ENCODE data around the gene MKX. TPM values are rescaled to one million over a fixed set of nuclear protein-coding genes. Genes with fewer than 3 reads are reported as not detected.

MKX gene
- total and polyA plus RNA-seq, 2 donors, result 6.2 to 7.7 TPM

GRCh38 chr10:27671821-27672220, 73.8 kb downstream of the MKX start:
- Histone ChIP-seq H3K4me1 (ENCODE audit: insufficient read depth) (no peaks in the 10 kb centered on the region), H3K36me3 (ENCODE audit: insufficient read depth) (no peaks in the 10 kb centered on the region), H3K4me3 (ENCODE audit: low read depth, low read length) (no peak overlapping the region), H3K27ac (ENCODE audit: low read depth) (no peak overlapping the region)
- 47% methylated on average over 4 of the region's 4 CpGs for WGBS
- DNase-seq (ENCODE audit: extremely low spot score), result no peak

GRCh38 chr10:27664461-27664860, 81.2 kb downstream of the MKX start:
- DNase-seq (ENCODE audit: extremely low spot score), result no peak
- Histone ChIP-seq H3K4me3 (ENCODE audit: low read depth, low read length) (no peak overlapping the region), H3K27ac (ENCODE audit: low read depth) (no peak overlapping the region), H3K4me1 (ENCODE audit: insufficient read depth) (no peaks in the 10 kb centered on the region), H3K36me3 (ENCODE audit: insufficient read depth) (no peaks in the 10 kb centered on the region)
- 81% methylated on average over 5 of the region's 5 CpGs for WGBS

- no peaks in the 10 kb centered on the region for H3K4me1 ChIP-seq (ENCODE audit: insufficient read depth)
- no peak overlapping the region for H3K4me3 ChIP-seq (ENCODE audit: low read depth, low read length)
- no peak for DNase-seq (ENCODE audit: extremely low spot score)
- H3K27ac ChIP-seq (ENCODE audit: low read depth), result no peak overlapping the region
- H3K36me3 ChIP-seq (ENCODE audit: insufficient read depth), result no peaks in the 10 kb centered on the region
These were observed 82.0 kb downstream of the MKX start for GRCh38 chr10:27663621-27664020.

GRCh38 chr10:27661514-27662286, 83.9 kb downstream of the MKX start:
- H3K27ac ChIP-seq (ENCODE audit: low read depth), result no peak overlapping the region
- WGBS, result 72% methylated on average over 3 of the region's 3 CpGs
- no peaks in the 10 kb centered on the region for H3K36me3 ChIP-seq (ENCODE audit: insufficient read depth)
- DNase-seq (ENCODE audit: extremely low spot score), result no peak
- H3K4me3 ChIP-seq (ENCODE audit: low read depth, low read length), result no peak overlapping the region
- H3K4me1 ChIP-seq (ENCODE audit: insufficient read depth), result no peaks in the 10 kb centered on the region

- WGBS, result 47% methylated on average over 4 of the region's 4 CpGs
- no peaks in the 10 kb centered on the region for H3K36me3 ChIP-seq (ENCODE audit: insufficient read depth)
- no peaks in the 10 kb centered on the region for H3K4me1 ChIP-seq (ENCODE audit: insufficient read depth)
- no peak for DNase-seq (ENCODE audit: extremely low spot score)
- no peak overlapping the region for H3K27ac ChIP-seq (ENCODE audit: low read depth)
- H3K4me3 ChIP-seq (ENCODE audit: low read depth, low read length), result no peak overlapping the region
These were observed 84.9 kb downstream of the MKX start for GRCh38 chr10:27660711-27661110.

GRCh38 chr10:27660268-27660667, 85.4 kb downstream of the MKX start:
- WGBS, result 82% methylated on average over 11 of the region's 11 CpGs
- Histone ChIP-seq H3K27ac (ENCODE audit: low read depth) (no peak overlapping the region), H3K4me1 (ENCODE audit: insufficient read depth) (no peaks in the 10 kb centered on the region), H3K4me3 (ENCODE audit: low read depth, low read length) (no peak overlapping the region), H3K36me3 (ENCODE audit: insufficient read depth) (no peaks in the 10 kb centered on the region)
- no peak for DNase-seq (ENCODE audit: extremely low spot score)

- no peaks in the 10 kb centered on the region for H3K36me3 ChIP-seq (ENCODE audit: insufficient read depth)
- no peak for DNase-seq (ENCODE audit: extremely low spot score)
- 82% methylated on average over 6 of the region's 6 CpGs for WGBS
- no peaks in the 10 kb centered on the region for H3K4me1 ChIP-seq (ENCODE audit: insufficient read depth)
- no peak overlapping the region for H3K27ac ChIP-seq (ENCODE audit: low read depth)
- H3K4me3 ChIP-seq (ENCODE audit: low read depth, low read length), result no peak overlapping the region
These were observed 85.8 kb downstream of the MKX start for GRCh38 chr10:27659786-27660185.

- no peaks in the 10 kb centered on the region for H3K4me1 ChIP-seq (ENCODE audit: insufficient read depth)
- H3K36me3 ChIP-seq (ENCODE audit: insufficient read depth), result no peaks in the 10 kb centered on the region
- no peak overlapping the region for H3K4me3 ChIP-seq (ENCODE audit: low read depth, low read length)
- WGBS, result 93% methylated on average over 7 of the region's 7 CpGs
- H3K27ac ChIP-seq (ENCODE audit: low read depth), result no peak overlapping the region
- no peak for DNase-seq (ENCODE audit: extremely low spot score)
These were observed 86.8 kb downstream of the MKX start for GRCh38 chr10:27658788-27659187.

- DNase-seq (ENCODE audit: extremely low spot score), result no peak
- Histone ChIP-seq H3K36me3 (ENCODE audit: insufficient read depth) (no peaks in the 10 kb centered on the region), H3K4me3 (ENCODE audit: low read depth, low read length) (no peak overlapping the region), H3K4me1 (ENCODE audit: insufficient read depth) (no peaks in the 10 kb centered on the region), H3K27ac (ENCODE audit: low read depth) (no peak overlapping the region)
- WGBS, result 89% methylated on average over 4 of the region's 4 CpGs
These were observed 90.3 kb downstream of the MKX start for GRCh38 chr10:27655296-27655695.

- Histone ChIP-seq H3K4me1 (ENCODE audit: insufficient read depth) (no peaks in the 10 kb centered on the region), H3K27ac (ENCODE audit: low read depth) (no peak overlapping the region), H3K4me3 (ENCODE audit: low read depth, low read length) (no peak overlapping the region), H3K36me3 (ENCODE audit: insufficient read depth) (no peaks in the 10 kb centered on the region)
- WGBS, result 85% methylated on average over 6 of the region's 6 CpGs
- no peak for DNase-seq (ENCODE audit: extremely low spot score)
These were observed 91.3 kb downstream of the MKX start for GRCh38 chr10:27654284-27654683.

- no peak for DNase-seq (ENCODE audit: extremely low spot score)
- 57% methylated on average over 4 of the region's 4 CpGs for WGBS
- no peak overlapping the region for H3K4me3 ChIP-seq (ENCODE audit: low read depth, low read length)
- no peaks in the 10 kb centered on the region for H3K36me3 ChIP-seq (ENCODE audit: insufficient read depth)
- no peaks in the 10 kb centered on the region for H3K4me1 ChIP-seq (ENCODE audit: insufficient read depth)
- no peak overlapping the region for H3K27ac ChIP-seq (ENCODE audit: low read depth)
These were observed 98.9 kb downstream of the MKX start for GRCh38 chr10:27646604-27647175.

- 80% methylated on average over 4 of the region's 4 CpGs for WGBS
These were observed 99.4 kb downstream of the MKX start for GRCh38 chr10:27646194-27646593.

GRCh38 chr10:27644307-27644939, 101.2 kb downstream of the MKX start:
- no peaks in the 10 kb centered on the region for H3K36me3 ChIP-seq (ENCODE audit: insufficient read depth)
- H3K4me3 ChIP-seq (ENCODE audit: low read depth, low read length), result no peak overlapping the region
- no peak for DNase-seq (ENCODE audit: extremely low spot score)
- H3K27ac ChIP-seq (ENCODE audit: low read depth), result no peak overlapping the region
- no peaks in the 10 kb centered on the region for H3K4me1 ChIP-seq (ENCODE audit: insufficient read depth)
- 78% methylated on average over 5 of the region's 5 CpGs for WGBS

More at GRCh38 chr10:27646194-27646593, 99.4 kb downstream of the MKX start:
- no peak for DNase-seq (ENCODE audit: extremely low spot score)
- Histone ChIP-seq H3K4me1 (ENCODE audit: insufficient read depth) (no peaks in the 10 kb centered on the region), H3K36me3 (ENCODE audit: insufficient read depth) (no peaks in the 10 kb centered on the region), H3K27ac (ENCODE audit: low read depth) (no peak overlapping the region), H3K4me3 (ENCODE audit: low read depth, low read length) (no peak overlapping the region)

- 53% methylated on average over 2 of the region's 2 CpGs for WGBS
- DNase-seq (ENCODE audit: extremely low spot score), result no peak
- H3K4me3 ChIP-seq (ENCODE audit: low read depth, low read length), result no peak overlapping the region
- no peak overlapping the region for H3K27ac ChIP-seq (ENCODE audit: low read depth)
- no peaks in the 10 kb centered on the region for H3K36me3 ChIP-seq (ENCODE audit: insufficient read depth)
- H3K4me1 ChIP-seq (ENCODE audit: insufficient read depth), result no peaks in the 10 kb centered on the region
These were observed 102.3 kb downstream of the MKX start for GRCh38 chr10:27643301-27643700.
